ENCODE measurements around the gene ACHE.

The ACHE gene

DNA sequence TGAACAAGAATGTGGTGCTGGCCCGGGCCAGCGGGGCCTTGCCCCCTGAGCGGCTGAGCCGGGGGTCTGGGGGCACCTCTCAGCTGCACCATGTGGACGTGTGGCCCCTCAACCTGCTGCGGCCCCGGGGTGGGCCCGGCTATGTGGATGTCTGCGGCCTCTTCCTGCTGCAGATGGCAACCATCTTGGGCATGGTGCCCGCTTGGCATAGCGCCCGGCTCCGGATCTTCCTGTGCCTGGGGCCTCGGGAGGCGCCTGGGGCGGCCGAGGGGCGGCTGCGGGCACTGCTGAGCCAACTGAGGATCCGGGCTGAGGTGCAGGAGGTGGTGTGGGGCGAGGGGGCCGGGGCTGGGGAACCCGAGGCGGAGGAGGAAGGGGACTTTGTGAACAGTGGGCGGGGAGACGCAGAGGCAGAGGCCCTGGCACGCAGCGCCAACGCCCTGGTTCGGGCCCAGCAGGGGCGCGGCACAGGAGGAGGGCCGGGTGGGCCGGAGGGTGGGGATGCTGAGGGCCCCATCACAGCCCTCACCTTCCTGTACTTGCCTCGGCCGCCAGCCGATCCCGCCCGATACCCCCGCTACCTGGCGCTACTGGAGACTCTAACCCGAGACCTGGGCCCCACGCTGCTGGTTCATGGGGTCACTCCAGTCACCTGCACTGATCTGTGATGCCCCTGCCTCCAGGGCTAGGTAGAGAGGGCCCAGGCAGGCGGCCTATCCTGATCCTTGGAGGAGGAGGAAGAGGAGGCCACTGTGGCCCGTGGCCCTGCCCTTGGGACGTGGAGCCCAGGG lies 29.6 kb downstream of the ACHE start:
- Histone ChIP-seq H3K9me3 (ENCODE audit: insufficient read depth, low read length, severe bottlenecking) (no peaks in the 10 kb centered on the region), H3K36me3 (ENCODE audit: insufficient read depth, low read length) (peaks cover 41% of the 10 kb centered on the region), H4K20me1 (ENCODE audit: insufficient read depth, low read length) (0 out of 2 replicates have a peak, but pooled peaks cover 1% of the 10 kb centered on the region), H3K4me3 (ENCODE audit: low read depth in 1 of 2, low read length in 2 of 2) (peak overlapping the region in 1 of 2 experiments; percentile 88; a peak in 2 of 4 replicates), H3K4me2 (ENCODE audit: insufficient read depth, low read length) (peak overlapping the region; percentile 89), H3K9ac (ENCODE audit: low read depth, low read length) (peak overlapping the region; percentile 99), H3K27me3 (ENCODE audit: insufficient read depth, low read length, poor library complexity) (no peaks in the 10 kb centered on the region), H2AFZ (ENCODE audit: low read depth, low read length) (peak overlapping the region; percentile 74), H3K79me2 (ENCODE audit: insufficient read depth, low read length) (peaks cover 39% of the 10 kb centered on the region), H3K4me1 (ENCODE audit: insufficient read depth, low read length) (peaks cover 26% of the 10 kb centered on the region), H3K27ac (ENCODE audit: low read length) (peak overlapping the region; percentile 96)
- DNase-seq: no peak
- no peak for TF ChIP-seq CTCF (IDR thresholded peaks at IDR 0.05; ENCODE audit: borderline replicate concordance, extremely low read depth, low read length, poor library complexity, severe bottlenecking)
- TF ChIP-seq EZH2 (IDR thresholded peaks at IDR 0.05; ENCODE audit: borderline replicate concordance, low read depth, low read length, severe bottlenecking): no peak
- no peak for ATAC-seq (ENCODE audit: insufficient read depth, low read depth)

DNA sequence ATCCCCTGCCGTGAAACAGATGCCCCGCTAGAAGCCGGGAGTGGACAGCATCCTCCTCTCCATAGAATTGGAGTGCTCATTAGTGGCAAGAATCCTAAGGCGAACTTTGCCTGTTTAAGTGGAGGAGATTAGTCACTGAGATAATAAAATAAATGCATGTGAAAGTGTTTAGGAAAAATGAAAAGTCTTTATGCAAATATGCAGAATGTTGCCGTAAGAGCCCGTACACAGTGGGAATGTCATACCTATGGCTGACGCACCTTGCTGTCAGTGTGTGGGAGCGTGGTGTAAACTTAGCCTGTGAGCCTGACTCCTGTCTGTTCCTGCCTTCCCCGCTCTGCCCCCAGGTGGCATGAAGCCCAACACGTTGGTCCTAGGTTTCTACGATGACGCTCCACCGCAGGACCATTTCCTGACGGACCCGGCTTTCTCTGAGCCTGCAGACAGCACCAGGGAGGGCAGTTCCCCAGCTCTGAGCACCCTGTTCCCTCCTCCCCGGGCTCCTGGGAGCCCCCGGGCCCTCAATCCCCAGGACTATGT lies 30.2 kb downstream of the ACHE start:
- peaks cover 41% of the 10 kb centered on the region for H3K36me3 ChIP-seq (ENCODE audit: insufficient read depth, low read length)
- 0 out of 2 replicates have a peak, but pooled peaks cover 5% of the 10 kb centered on the region for H4K20me1 ChIP-seq (ENCODE audit: insufficient read depth, low read length)
- ATAC-seq (ENCODE audit: insufficient read depth, low read depth): no peak
- no peak overlapping the region for H3K4me3 ChIP-seq (ENCODE audit: low read depth in 1 of 2, low read length in 2 of 2)
- no peaks in the 10 kb centered on the region for H3K9me3 ChIP-seq (ENCODE audit: insufficient read depth, low read length, severe bottlenecking)
- H3K27me3 ChIP-seq (ENCODE audit: insufficient read depth, low read length, poor library complexity): no peaks in the 10 kb centered on the region
- H3K27ac ChIP-seq (ENCODE audit: low read length): no peak overlapping the region
- no peak overlapping the region for H3K9ac ChIP-seq (ENCODE audit: low read depth, low read length)
- H3K4me1 ChIP-seq (ENCODE audit: insufficient read depth, low read length): peaks cover 26% of the 10 kb centered on the region
- H2AFZ ChIP-seq (ENCODE audit: low read depth, low read length): no peak overlapping the region
- TF ChIP-seq CTCF (IDR thresholded peaks at IDR 0.05; ENCODE audit: borderline replicate concordance, extremely low read depth, low read length, poor library complexity, severe bottlenecking) (no peak), EZH2 (IDR thresholded peaks at IDR 0.05; ENCODE audit: borderline replicate concordance, low read depth, low read length, severe bottlenecking) (no peak)
- no peak overlapping the region for H3K4me2 ChIP-seq (ENCODE audit: insufficient read depth, low read length)
- peaks cover 36% of the 10 kb centered on the region for H3K79me2 ChIP-seq (ENCODE audit: insufficient read depth, low read length)
- DNase-seq: no peak

DNA sequence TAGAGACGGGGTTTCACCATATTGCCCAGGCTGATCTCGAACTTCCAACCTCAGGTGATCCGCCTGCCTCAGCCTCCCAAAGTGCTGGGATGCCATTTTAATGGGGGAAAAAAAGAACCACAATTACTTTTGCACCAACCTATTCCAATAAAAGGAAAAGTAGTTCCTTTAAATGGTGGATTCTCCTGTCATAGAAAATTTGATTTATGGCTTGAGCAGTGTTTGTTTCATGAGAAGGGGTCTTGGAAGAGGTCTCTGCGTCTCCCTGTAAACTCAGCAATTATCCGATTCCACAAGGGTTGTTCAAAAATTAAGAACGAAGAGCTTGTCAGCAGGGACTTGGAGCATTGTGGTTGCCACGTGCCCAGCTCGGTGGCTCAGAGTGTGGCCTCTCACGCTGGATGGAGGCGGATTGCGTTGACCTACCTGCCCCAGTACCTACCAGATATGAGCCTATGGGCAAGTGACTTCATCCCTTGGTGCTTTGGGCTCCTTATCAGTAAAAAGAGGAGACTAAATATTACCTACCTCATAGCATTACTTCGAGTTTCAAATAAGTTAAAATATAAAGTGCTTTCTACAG lies 31.3 kb downstream of the ACHE start:
- peaks cover 40% of the 10 kb centered on the region for H3K36me3 ChIP-seq (ENCODE audit: insufficient read depth, low read length)
- H3K4me1 ChIP-seq (ENCODE audit: insufficient read depth, low read length): peaks cover 26% of the 10 kb centered on the region
- H3K9me3 ChIP-seq (ENCODE audit: insufficient read depth, low read length, severe bottlenecking): no peaks in the 10 kb centered on the region
- H3K9ac ChIP-seq (ENCODE audit: low read depth, low read length): no peak overlapping the region
- no peak for DNase-seq
- ATAC-seq (ENCODE audit: insufficient read depth, low read depth): no peak
- H3K27ac ChIP-seq (ENCODE audit: low read length): no peak overlapping the region
- no peaks in the 10 kb centered on the region for H3K27me3 ChIP-seq (ENCODE audit: insufficient read depth, low read length, poor library complexity)
- H2AFZ ChIP-seq (ENCODE audit: low read depth, low read length): no peak overlapping the region
- H4K20me1 ChIP-seq (ENCODE audit: insufficient read depth, low read length): peaks cover 9% of the 10 kb centered on the region; the same call in 1 of the 2 replicates
- peaks cover 29% of the 10 kb centered on the region for H3K79me2 ChIP-seq (ENCODE audit: insufficient read depth, low read length)
- no peak overlapping the region for H3K4me2 ChIP-seq (ENCODE audit: insufficient read depth, low read length)
- no peak overlapping the region for H3K4me3 ChIP-seq (ENCODE audit: low read depth in 1 of 2, low read length in 2 of 2)
- TF ChIP-seq EZH2 (IDR thresholded peaks at IDR 0.05; ENCODE audit: borderline replicate concordance, low read depth, low read length, severe bottlenecking): no peak
- TF ChIP-seq CTCF (IDR thresholded peaks at IDR 0.05; ENCODE audit: borderline replicate concordance, extremely low read depth, low read length, poor library complexity, severe bottlenecking): no peak

All from DND-41 (cell line).